Measurements from ENCODE around the gene IL11. TPM values are rescaled to one million over a fixed set of nuclear protein-coding genes. Genes with fewer than 3 reads are reported as not detected.
A peak's percentile ranks its signal among the peaks of the same experiment; 100 is the strongest.

IL11 gene
- total and polyA plus RNA-seq, 2 experiments from 2014 or later, result 6.7 to 28.7 TPM

- no peaks in the 10 kb centered on the region for H3K9me3 ChIP-seq (ENCODE audit: low read depth)
- H3F3A ChIP-seq (ENCODE audit: insufficient read depth), result peaks cover 4% of the 10 kb centered on the region; the same call in 1 of the 2 replicates
- 5 to 6% methylated on average over 57 to 87 of the region's 88 CpGs for WGBS, 2 experiments (ENCODE audit: low coverage in 1 of 2, low lambda C conversion rate in 2 of 2, missing lambda C conversion rate in 2 of 2)
- peaks cover 12% of the 10 kb centered on the region; the same call in 1 of the 2 replicates for H4K20me1 ChIP-seq (ENCODE audit: insufficient read depth)
- H3K4me2 ChIP-seq (ENCODE audit: unreplicated experiment), result peak overlapping the region; percentile 62
- DNase-seq, result peak; percentile 86
- H3K27me3 ChIP-seq (replicated peaks; ENCODE audit: insufficient read depth), result no peaks in the 10 kb centered on the region
- peaks cover 27% of the 10 kb centered on the region for H3K4me1 ChIP-seq (ENCODE audit: insufficient read depth)
- peaks cover 27% of the 10 kb centered on the region for H3K79me2 ChIP-seq (ENCODE audit: insufficient read depth)
- no peak for TF ChIP-seq EZH2 (IDR thresholded peaks at IDR 0.05; ENCODE audit: insufficient read depth, poor library complexity, severe bottlenecking)
- TF ChIP-seq EZH2phosphoT487 (IDR thresholded peaks at IDR 0.05; ENCODE audit: insufficient read depth, low read depth), result no peak
- H3K9ac ChIP-seq, result peak overlapping the region; percentile 47
- peaks cover 16% of the 10 kb centered on the region; the same call in 1 of the 2 replicates for H3K36me3 ChIP-seq (ENCODE audit: low read depth)
- peak overlapping the region; percentile 94 for H3K4me3 ChIP-seq
- peak overlapping the region; percentile 91 for H2AFZ ChIP-seq
- no peaks in the 10 kb centered on the region for H3K9me2 ChIP-seq (ENCODE audit: insufficient read depth)
- H3K27ac ChIP-seq, result no peak overlapping the region
- in situ Hi-C loops (cut with MboI), result no loop called here
Observed at GRCh38 chr19:55383279-55384130, 13.2 kb upstream of the IL11 start.

GRCh38 chr19:55382522-55383054 lies 12.3 kb upstream of the IL11 start:
- no peaks in the 10 kb centered on the region for H3K9me3 ChIP-seq (ENCODE audit: low read depth)
- in situ Hi-C loops (cut with MboI), result no loop called here
- 100% methylated on average over 3 of the region's 3 CpGs for WGBS, 2 experiments (ENCODE audit: low coverage in 1 of 2, low lambda C conversion rate in 2 of 2, missing lambda C conversion rate in 2 of 2)

GRCh38 chr19:55382013-55382412 lies 11.8 kb upstream of the IL11 start:
- H3K9ac ChIP-seq, result no peak overlapping the region
- H3K4me3 ChIP-seq, result no peak overlapping the region
- TF ChIP-seq EZH2 (IDR thresholded peaks at IDR 0.05; ENCODE audit: insufficient read depth, poor library complexity, severe bottlenecking), result no peak
- no peak for TF ChIP-seq EZH2phosphoT487 (IDR thresholded peaks at IDR 0.05; ENCODE audit: insufficient read depth, low read depth)
- in situ Hi-C loops (cut with MboI), result no loop called here
- peaks cover 4% of the 10 kb centered on the region; the same call in 1 of the 2 replicates for H4K20me1 ChIP-seq (ENCODE audit: insufficient read depth)
- no peak overlapping the region for H2AFZ ChIP-seq
- peaks cover 12% of the 10 kb centered on the region for H3K79me2 ChIP-seq (ENCODE audit: insufficient read depth)
- H3K9me3 ChIP-seq (ENCODE audit: low read depth), result no peaks in the 10 kb centered on the region
- no peaks in the 10 kb centered on the region for H3K27me3 ChIP-seq (replicated peaks; ENCODE audit: insufficient read depth)
- H3K4me1 ChIP-seq (ENCODE audit: insufficient read depth), result peaks cover 13% of the 10 kb centered on the region
- H3K36me3 ChIP-seq (ENCODE audit: low read depth), result peaks cover 4% of the 10 kb centered on the region; the same call in 1 of the 2 replicates
- no peak overlapping the region for H3K27ac ChIP-seq
- H3K4me2 ChIP-seq (ENCODE audit: unreplicated experiment), result no peak overlapping the region
- H3K9me2 ChIP-seq (ENCODE audit: insufficient read depth), result no peaks in the 10 kb centered on the region
- H3F3A ChIP-seq (ENCODE audit: insufficient read depth), result no peaks in the 10 kb centered on the region
- WGBS, 2 experiments (ENCODE audit: low coverage in 1 of 2, low lambda C conversion rate in 2 of 2, missing lambda C conversion rate in 2 of 2), result 93 to 96% methylated on average over 4 to 5 of the region's 5 CpGs
- no peak for DNase-seq

More at GRCh38 chr19:55382522-55383054, 12.3 kb upstream of the IL11 start:
- Histone ChIP-seq H3K9ac (no peak overlapping the region), H3F3A (ENCODE audit: insufficient read depth) (no peaks in the 10 kb centered on the region), H2AFZ (no peak overlapping the region), H3K9me2 (ENCODE audit: insufficient read depth) (no peaks in the 10 kb centered on the region), H3K4me1 (ENCODE audit: insufficient read depth) (peaks cover 18% of the 10 kb centered on the region), H3K36me3 (ENCODE audit: low read depth) (peaks cover 9% of the 10 kb centered on the region; the same call in 1 of the 2 replicates), H4K20me1 (ENCODE audit: insufficient read depth) (peaks cover 9% of the 10 kb centered on the region; the same call in 1 of the 2 replicates), H3K27me3 (replicated peaks; ENCODE audit: insufficient read depth) (no peaks in the 10 kb centered on the region), H3K27ac (no peak overlapping the region), H3K4me3 (no peak overlapping the region), H3K4me2 (ENCODE audit: unreplicated experiment) (no peak overlapping the region), H3K79me2 (ENCODE audit: insufficient read depth) (peaks cover 18% of the 10 kb centered on the region)
- no peak for DNase-seq
- no peak for TF ChIP-seq EZH2phosphoT487 (IDR thresholded peaks at IDR 0.05; ENCODE audit: insufficient read depth, low read depth)
- TF ChIP-seq EZH2 (IDR thresholded peaks at IDR 0.05; ENCODE audit: insufficient read depth, poor library complexity, severe bottlenecking), result no peak

- H3K9ac ChIP-seq, result no peak overlapping the region
- no peak overlapping the region for H3K27ac ChIP-seq
- TF ChIP-seq EZH2 (IDR thresholded peaks at IDR 0.05; ENCODE audit: insufficient read depth, poor library complexity, severe bottlenecking), result no peak
- no peak for TF ChIP-seq EZH2phosphoT487 (IDR thresholded peaks at IDR 0.05; ENCODE audit: insufficient read depth, low read depth)
- H3K4me3 ChIP-seq, result no peak overlapping the region
- H3K9me2 ChIP-seq (ENCODE audit: insufficient read depth), result no peaks in the 10 kb centered on the region
- no peak overlapping the region for H3K4me2 ChIP-seq (ENCODE audit: unreplicated experiment)
- H3K9me3 ChIP-seq (ENCODE audit: low read depth), result no peaks in the 10 kb centered on the region
- peaks cover 9% of the 10 kb centered on the region for H3K4me1 ChIP-seq (ENCODE audit: insufficient read depth)
- no peaks in the 10 kb centered on the region for H3K27me3 ChIP-seq (replicated peaks; ENCODE audit: insufficient read depth)
- H3F3A ChIP-seq (ENCODE audit: insufficient read depth), result no peaks in the 10 kb centered on the region
- 66% methylated on average over 10 of the region's 11 CpGs for WGBS, 2 experiments (ENCODE audit: low coverage in 1 of 2, low lambda C conversion rate in 2 of 2, missing lambda C conversion rate in 2 of 2)
- no peak for DNase-seq
- H2AFZ ChIP-seq, result no peak overlapping the region
- in situ Hi-C loops (cut with MboI), result no loop called here
- H3K79me2 ChIP-seq (ENCODE audit: insufficient read depth), result no peaks in the 10 kb centered on the region
- no peaks in the 10 kb centered on the region for H4K20me1 ChIP-seq (ENCODE audit: insufficient read depth)
- H3K36me3 ChIP-seq (ENCODE audit: low read depth), result no peaks in the 10 kb centered on the region
Observed at GRCh38 chr19:55379174-55379573, 8.9 kb upstream of the IL11 start.
